HepG2 (cell line): ENCODE data around the gene DTYMK. TPM values are rescaled to one million over a fixed set of nuclear protein-coding genes. Genes with fewer than 3 reads are reported as not detected.

Experiments used
- ADNP ChIP-seq: sonication (generic); formaldehyde crosslinking; IDR thresholded peaks from 2 replicates; pipeline ENCODE4 v1.4.0; 2020; ENCODE audit warnings: missing genetic modification reagents
- EP300 ChIP-seq, 3 experiments: sonication (generic) in 1 of 3; formaldehyde crosslinking in 1 of 3; IDR thresholded peaks; 2 replicates each; pipeline versions ENCODE4 v1.5.1 to v1.6.1; 2011 to 2020; ENCODE audit warnings: low read depth in 2 of 3, low read length in 2 of 3, borderline replicate concordance in 1 of 3, improper control_type of control experiment in 1 of 3, mild to moderate bottlenecking in 1 of 3, missing genetic modification reagents in 1 of 3, moderate library complexity in 1 of 3
- ISX ChIP-seq: sonication (generic); formaldehyde crosslinking; conservative IDR thresholded peaks from 2 replicates; pipeline ENCODE4 v1.5.0; 2020; ENCODE audit warnings: missing genetic modification reagents
- KLF6 ChIP-seq: IDR thresholded peaks from 2 replicates; pipeline ENCODE4 v1.8.0; 2016; ENCODE audit warnings: missing biosample characterization, missing genetic modification reagents
- PAX8 ChIP-seq: sonication (generic); formaldehyde crosslinking; IDR thresholded peaks from 2 replicates; pipeline ENCODE4 v1.8.0; 2022; ENCODE audit warnings: mild to moderate bottlenecking, missing genetic modification reagents, borderline replicate concordance
- RAD21 ChIP-seq: fragments of 450-650 bp; formaldehyde crosslinking; IDR thresholded peaks from 2 replicates; pipeline ENCODE4 v1.5.0; 2020; ENCODE audit warnings: mild to moderate bottlenecking
- RARG ChIP-seq: sonication (generic); formaldehyde crosslinking; IDR thresholded peaks from 2 replicates; pipeline ENCODE4 v1.4.0; 2020; ENCODE audit warnings: low read depth, mild to moderate bottlenecking, missing genetic modification reagents
- SIN3B ChIP-seq: fragments of 150-350 bp; IDR thresholded peaks from 2 replicates; pipeline ENCODE4 v1.6.1; 2014; ENCODE audit warnings: low read length
- ZNF180 ChIP-seq: sonication (generic); formaldehyde crosslinking; IDR thresholded peaks from 2 replicates; pipeline ENCODE4 v1.4.0; 2020; ENCODE audit warnings: low read depth, missing genetic modification reagents, borderline replicate concordance
- ZNF343 ChIP-seq: sonication (generic); formaldehyde crosslinking; IDR thresholded peaks from 2 replicates; pipeline ENCODE4 v1.4.0; 2020; ENCODE audit warnings: mild to moderate bottlenecking, missing genetic modification reagents
- ZNF441 ChIP-seq: sonication (generic); formaldehyde crosslinking; IDR thresholded peaks from 2 replicates; pipeline ENCODE4 v1.7.0; 2021; ENCODE audit warnings: missing genetic modification reagents, borderline replicate concordance
- polyA plus RNA-seq, 8 experiments: library from polyadenylated mRNA; depleted of rRNA in 3 of 8; stranded (reverse) in 7 of 8; unstranded in 1 of 8; fragments of >200 nt; fragmentation: Illumina TruSeq in 4 of 8; extraction: Trizol in 4 of 8; gene quantifications; 2 replicates each; pipeline versions ENCODE4 v1.2.1 to v1.2.3, GENCODE V29; 2011 to 2016; ENCODE audit warnings: low read depth in 4 of 8, missing spikeins in 1 of 8, mixed read lengths in 1 of 8; ENCODE audit not compliant: insufficient read depth in 1 of 8
- total RNA-seq, 5 experiments: library from RNA; depleted of rRNA; stranded (reverse); fragments of >200 nt; fragmentation: Illumina TruSeq; extraction: Trizol; gene quantifications; 2 replicates each; pipeline ENCODE4 v1.2.3, GENCODE V29; 2016; ENCODE audit warnings: low read depth in 1 of 5
- TF ChIP-seq, protein P1 (sequence below): sonication (generic); formaldehyde crosslinking; IDR thresholded peaks from 2 replicates; pipeline ENCODE4 v1.4.0; 2020; ENCODE audit warnings: low read depth, missing genetic modification reagents
- TF ChIP-seq, protein P2 (sequence below): sonication (generic); formaldehyde crosslinking; IDR thresholded peaks from 2 replicates; pipeline ENCODE4 v1.8.0; 2022; ENCODE audit warnings: mild to moderate bottlenecking, missing genetic modification reagents, moderate library complexity
- TF ChIP-seq, protein P3 (sequence below): sonication (generic); formaldehyde crosslinking; IDR thresholded peaks from 2 replicates; pipeline ENCODE4 v1.4.0; 2020; ENCODE audit warnings: missing genetic modification reagents, mild to moderate bottlenecking, borderline replicate concordance

The DTYMK gene
- total and polyA plus RNA-seq, 2 of the 13 experiments (the other 11 are each of a cell fraction or from before 2014, with no cell fraction given), result 57.5 to 134 TPM

DNA sequence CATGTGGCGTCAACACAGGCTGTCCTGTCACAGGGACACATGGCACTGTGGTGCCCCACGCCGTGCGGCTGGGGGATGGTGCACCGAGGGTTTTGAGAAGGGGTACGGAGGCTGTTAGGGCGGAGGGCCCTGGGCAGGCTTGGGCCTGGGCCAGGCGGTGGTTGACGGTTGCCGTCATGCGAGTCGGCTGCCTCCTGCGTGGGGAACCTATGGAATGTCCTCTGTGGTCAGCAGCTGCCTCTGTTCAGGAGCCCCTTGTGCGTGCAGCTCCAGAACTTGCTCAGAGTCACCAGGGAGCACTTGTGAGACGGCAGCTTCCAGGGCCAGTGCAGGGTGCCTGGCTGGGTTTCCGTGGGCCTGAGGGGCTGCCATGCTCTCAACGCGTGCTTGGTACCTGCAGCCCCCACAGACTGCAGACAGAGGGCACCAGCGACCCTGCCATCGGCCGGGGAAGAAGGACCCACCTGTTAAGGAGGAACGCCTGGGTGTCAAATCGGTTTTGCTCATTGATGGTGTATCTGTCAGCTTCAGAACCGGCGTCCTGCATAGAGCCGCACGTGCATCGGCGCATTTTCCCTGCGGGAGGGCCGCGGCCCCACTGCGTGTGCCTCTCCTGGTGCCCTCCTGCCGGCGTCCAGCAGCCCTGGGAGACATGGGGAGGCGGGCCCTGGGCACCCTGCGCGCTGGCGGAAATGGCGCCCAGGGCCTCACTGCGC, 37.8 kb upstream of the DTYMK start (continued):
- TF ChIP-seq, protein P1, sequence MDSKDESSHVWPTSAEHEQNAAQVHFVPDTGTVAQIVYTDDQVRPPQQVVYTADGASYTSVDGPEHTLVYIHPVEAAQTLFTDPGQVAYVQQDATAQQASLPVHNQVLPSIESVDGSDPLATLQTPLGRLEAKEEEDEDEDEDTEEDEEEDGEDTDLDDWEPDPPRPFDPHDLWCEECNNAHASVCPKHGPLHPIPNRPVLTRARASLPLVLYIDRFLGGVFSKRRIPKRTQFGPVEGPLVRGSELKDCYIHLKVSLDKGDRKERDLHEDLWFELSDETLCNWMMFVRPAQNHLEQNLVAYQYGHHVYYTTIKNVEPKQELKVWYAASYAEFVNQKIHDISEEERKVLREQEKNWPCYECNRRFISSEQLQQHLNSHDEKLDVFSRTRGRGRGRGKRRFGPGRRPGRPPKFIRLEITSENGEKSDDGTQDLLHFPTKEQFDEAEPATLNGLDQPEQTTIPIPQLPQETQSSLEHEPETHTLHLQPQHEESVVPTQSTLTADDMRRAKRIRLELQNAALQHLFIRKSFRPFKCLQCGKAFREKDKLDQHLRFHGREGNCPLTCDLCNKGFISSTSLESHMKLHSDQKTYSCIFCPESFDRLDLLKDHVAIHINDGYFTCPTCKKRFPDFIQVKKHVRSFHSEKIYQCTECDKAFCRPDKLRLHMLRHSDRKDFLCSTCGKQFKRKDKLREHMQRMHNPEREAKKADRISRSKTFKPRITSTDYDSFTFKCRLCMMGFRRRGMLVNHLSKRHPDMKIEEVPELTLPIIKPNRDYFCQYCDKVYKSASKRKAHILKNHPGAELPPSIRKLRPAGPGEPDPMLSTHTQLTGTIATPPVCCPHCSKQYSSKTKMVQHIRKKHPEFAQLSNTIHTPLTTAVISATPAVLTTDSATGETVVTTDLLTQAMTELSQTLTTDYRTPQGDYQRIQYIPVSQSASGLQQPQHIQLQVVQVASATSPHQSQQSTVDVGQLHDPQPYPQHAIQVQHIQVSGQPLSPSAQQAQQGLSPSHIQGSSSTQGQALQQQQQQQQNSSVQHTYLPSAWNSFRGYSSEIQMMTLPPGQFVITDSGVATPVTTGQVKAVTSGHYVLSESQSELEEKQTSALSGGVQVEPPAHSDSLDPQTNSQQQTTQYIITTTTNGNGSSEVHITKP, result no peak
- no peak for TF ChIP-seq ISX (CRISPR knock-in tag)
- no peak for TF ChIP-seq SIN3B
- TF ChIP-seq RARG, result no peak
- TF ChIP-seq, protein P2, sequence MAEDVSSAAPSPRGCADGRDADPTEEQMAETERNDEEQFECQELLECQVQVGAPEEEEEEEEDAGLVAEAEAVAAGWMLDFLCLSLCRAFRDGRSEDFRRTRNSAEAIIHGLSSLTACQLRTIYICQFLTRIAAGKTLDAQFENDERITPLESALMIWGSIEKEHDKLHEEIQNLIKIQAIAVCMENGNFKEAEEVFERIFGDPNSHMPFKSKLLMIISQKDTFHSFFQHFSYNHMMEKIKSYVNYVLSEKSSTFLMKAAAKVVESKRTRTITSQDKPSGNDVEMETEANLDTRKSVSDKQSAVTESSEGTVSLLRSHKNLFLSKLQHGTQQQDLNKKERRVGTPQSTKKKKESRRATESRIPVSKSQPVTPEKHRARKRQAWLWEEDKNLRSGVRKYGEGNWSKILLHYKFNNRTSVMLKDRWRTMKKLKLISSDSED (CRISPR knock-in tag), result no peak
- TF ChIP-seq ZNF441 (CRISPR knock-in tag), result no peak
- no peak for TF ChIP-seq KLF6 (CRISPR knock-in tag)
- no peak for TF ChIP-seq PAX8 (CRISPR knock-in tag)
- TF ChIP-seq ADNP, result no peak
- peak; percentile 74 for TF ChIP-seq RAD21 (CRISPR knock-in tag)
- no peak for TF ChIP-seq ZNF180 (CRISPR knock-in tag)
- no peak for TF ChIP-seq EP300 (IDR thresholded peaks at IDR 0.05; ENCODE audit: low read depth in 2 of 2, low read length in 2 of 2)
- TF ChIP-seq EP300 (CRISPR knock-in tag; IDR thresholded peaks at IDR 0.05; ENCODE audit: borderline replicate concordance), result no peak
- TF ChIP-seq, protein P3, sequence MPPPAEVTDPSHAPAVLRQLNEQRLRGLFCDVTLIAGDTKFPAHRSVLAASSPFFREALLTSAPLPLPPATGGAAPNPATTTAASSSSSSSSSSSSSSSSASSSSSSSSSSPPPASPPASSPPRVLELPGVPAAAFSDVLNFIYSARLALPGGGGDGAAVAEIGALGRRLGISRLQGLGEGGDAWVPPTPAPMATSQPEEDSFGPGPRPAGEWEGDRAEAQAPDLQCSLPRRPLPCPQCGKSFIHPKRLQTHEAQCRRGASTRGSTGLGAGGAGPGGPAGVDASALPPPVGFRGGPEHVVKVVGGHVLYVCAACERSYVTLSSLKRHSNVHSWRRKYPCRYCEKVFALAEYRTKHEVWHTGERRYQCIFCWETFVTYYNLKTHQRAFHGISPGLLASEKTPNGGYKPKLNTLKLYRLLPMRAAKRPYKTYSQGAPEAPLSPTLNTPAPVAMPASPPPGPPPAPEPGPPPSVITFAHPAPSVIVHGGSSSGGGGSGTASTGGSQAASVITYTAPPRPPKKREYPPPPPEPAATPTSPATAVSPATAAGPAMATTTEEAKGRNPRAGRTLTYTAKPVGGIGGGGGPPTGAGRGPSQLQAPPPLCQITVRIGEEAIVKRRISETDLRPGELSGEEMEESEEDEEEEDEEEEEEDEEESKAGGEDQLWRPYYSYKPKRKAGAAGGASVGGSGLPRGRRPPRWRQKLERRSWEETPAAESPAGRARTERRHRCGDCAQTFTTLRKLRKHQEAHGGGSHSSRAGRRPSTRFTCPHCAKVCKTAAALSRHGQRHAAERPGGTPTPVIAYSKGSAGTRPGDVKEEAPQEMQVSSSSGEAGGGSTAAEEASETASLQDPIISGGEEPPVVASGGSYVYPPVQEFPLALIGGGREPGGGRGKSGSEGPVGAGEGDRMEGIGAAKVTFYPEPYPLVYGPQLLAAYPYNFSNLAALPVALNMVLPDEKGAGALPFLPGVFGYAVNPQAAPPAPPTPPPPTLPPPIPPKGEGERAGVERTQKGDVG (CRISPR knock-in tag), result peak; percentile 76; the same call in 1 of the 2 replicates
- no peak for TF ChIP-seq ZNF343 (CRISPR knock-in tag)
